GM23338 (cell line): ENCODE data around the gene IZUMO2. TPM values are rescaled to one million over a fixed set of nuclear protein-coding genes. Genes with fewer than 3 reads are reported as not detected.

Source experiments
- ATAC-seq: fragments of 200-7000 bp; cut with Tn5 transposase; 3 replicates; pipeline ENCODE4 v1.9.1; 2020
- DNase-seq: peaks from one replicate; pipeline ENCODE4 v3.0.0-alpha.2; 2015; ENCODE audit warnings: low spot score
- H2AFZ ChIP-seq: fragments of 200-600 bp; sonication (generic); 2 replicates; pipeline ENCODE4 v1.8.0; 2016; ENCODE audit warnings: antibody characterized with exemption, mild to moderate bottlenecking, moderate library complexity
- H3F3A ChIP-seq: fragments of 200-600 bp; sonication (generic); replicated peaks from 2 replicates; pipeline ENCODE4 v1.8.0; 2017; ENCODE audit warnings: antibody characterized with exemption, mixed run types, low read depth
- H3K27ac ChIP-seq: fragments of 200-600 bp; sonication (generic); 2 replicates; pipeline ENCODE4 v1.6.1; 2016; ENCODE audit warnings: low read depth
- H3K27me3 ChIP-seq: fragments of 200-600 bp; sonication (generic); 2 replicates; pipeline ENCODE4 v1.8.0; 2016; ENCODE audit warnings: mild to moderate bottlenecking, mixed run types, moderate library complexity; ENCODE audit not compliant: insufficient read depth
- H3K36me3 ChIP-seq: fragments of 200-600 bp; sonication (generic); 2 replicates; pipeline ENCODE4 v1.8.0; 2016; ENCODE audit warnings: mild to moderate bottlenecking; ENCODE audit not compliant: insufficient read depth
- H3K4me1 ChIP-seq: fragments of 200-600 bp; sonication (generic); 2 replicates; pipeline ENCODE4 v1.8.0; 2016; ENCODE audit warnings: mild to moderate bottlenecking, moderate library complexity; ENCODE audit not compliant: insufficient read depth
- H3K4me2 ChIP-seq: fragments of 200-600 bp; sonication (generic); 2 replicates; pipeline ENCODE4 v1.7.1; 2017; ENCODE audit warnings: mixed run types
- H3K4me3 ChIP-seq: fragments of 200-600 bp; sonication (generic); 2 replicates; pipeline ENCODE4 v1.6.1; 2016; ENCODE audit warnings: mixed run types
- H3K79me2 ChIP-seq: fragments of 200-600 bp; sonication (generic); replicated peaks from 2 replicates; pipeline ENCODE4 v1.8.0; 2017; ENCODE audit warnings: mild to moderate bottlenecking; ENCODE audit not compliant: insufficient read depth
- H3K9me2 ChIP-seq: fragments of 200-600 bp; sonication (generic); 2 replicates; pipeline ENCODE4 v1.8.0; 2017; ENCODE audit not compliant: insufficient read depth
- H4K20me1 ChIP-seq: fragments of 200-600 bp; sonication (generic); replicated peaks from 2 replicates; pipeline ENCODE4 v1.8.0; 2017; ENCODE audit warnings: mild to moderate bottlenecking; ENCODE audit not compliant: insufficient read depth
- H3K27ac Mint-ChIP-seq: 2 replicates; pipeline ENCODE4 v1.8.0; 2020; ENCODE audit warnings: inconsistent platforms, mild to moderate bottlenecking, moderate library complexity, mixed read lengths
- H3K27me3 Mint-ChIP-seq: 3 replicates; pipeline ENCODE4 v1.8.0; 2022; ENCODE audit warnings: low read depth, mild to moderate bottlenecking, moderate library complexity, mixed read lengths, inconsistent platforms; ENCODE audit not compliant: insufficient read depth, poor library complexity
- H3K36me3 Mint-ChIP-seq: 3 replicates; pipeline ENCODE4 v1.8.0; 2021; ENCODE audit warnings: low read depth, mild to moderate bottlenecking, inconsistent platforms, moderate library complexity, mixed read lengths
- H3K4me1 Mint-ChIP-seq: 3 replicates; pipeline ENCODE4 v1.8.0; 2020; ENCODE audit warnings: mild to moderate bottlenecking, inconsistent platforms, mixed read lengths
- H3K4me3 Mint-ChIP-seq: 3 replicates; pipeline ENCODE4 v1.8.0; 2021; ENCODE audit warnings: moderate library complexity, mild to moderate bottlenecking, inconsistent platforms, mixed read lengths
- H3K9me3 Mint-ChIP-seq: 3 replicates; pipeline ENCODE4 v1.8.0; 2020; ENCODE audit warnings: moderate library complexity, mild to moderate bottlenecking, inconsistent platforms, mixed read lengths
- CREB1 ChIP-seq: fragments of 250-450 bp; sonication (Bioruptor Pico); IDR thresholded peaks from 2 replicates; pipeline ENCODE4 v1.5.0; 2020; ENCODE audit warnings: low read depth, mild to moderate bottlenecking, moderate library complexity
- CTCF ChIP-seq, 2 experiments: fragments of 200-600 bp in 1 of 2; sonication (generic) in 1 of 2; conservative IDR thresholded peaks; 2 replicates each; pipeline versions ENCODE4 v1.5.1 to v1.6.1; 2016 to 2017; ENCODE audit warnings: antibody characterized with exemption in 2 of 2, low read depth in 2 of 2, mild to moderate bottlenecking in 2 of 2, moderate library complexity in 1 of 2
- EZH2 ChIP-seq: fragments of 200-600 bp; sonication (generic); IDR thresholded peaks from one replicate; pipeline ENCODE4 v1.8.0; 2017; ENCODE audit warnings: antibody characterized with exemption, mild to moderate bottlenecking, low read depth; ENCODE audit not compliant: unreplicated experiment
- EZH2phosphoT487 ChIP-seq: fragments of 200-600 bp; sonication (generic); IDR thresholded peaks from one replicate; pipeline ENCODE4 v1.8.1; 2018; ENCODE audit warnings: antibody characterized with exemption; ENCODE audit not compliant: unreplicated experiment
- JUNB ChIP-seq: IDR thresholded peaks from one replicate; pipeline ENCODE4 v1.6.1; 2016; ENCODE audit warnings: antibody characterized with exemption; ENCODE audit not compliant: unreplicated experiment
- NANOG ChIP-seq: IDR thresholded peaks from 2 replicates; pipeline ENCODE4 v1.6.1; 2016; ENCODE audit warnings: antibody characterized with exemption, borderline replicate concordance
- POLR2AphosphoS5 ChIP-seq: IDR thresholded peaks from 2 replicates; pipeline ENCODE4 v1.6.1; 2016; ENCODE audit warnings: antibody characterized with exemption, low read depth
- STAT1 ChIP-seq: IDR thresholded peaks from one replicate; pipeline ENCODE4 v1.6.1; 2016; ENCODE audit warnings: antibody characterized with exemption; ENCODE audit not compliant: unreplicated experiment
- ZNF114 ChIP-seq: fragments of 250-450 bp; sonication (Bioruptor Pico); IDR thresholded peaks from 2 replicates; pipeline ENCODE4 v1.5.0; 2020; ENCODE audit warnings: mild to moderate bottlenecking, moderate library complexity
- ZNF331 ChIP-seq: fragments of 250-450 bp; sonication (Bioruptor Pico); IDR thresholded peaks from 2 replicates; pipeline ENCODE4 v1.5.0; 2020; ENCODE audit warnings: low read depth, mild to moderate bottlenecking, moderate library complexity
- ZNF462 ChIP-seq: fragments of 250-450 bp; sonication (Bioruptor Pico); IDR thresholded peaks from 2 replicates; pipeline ENCODE4 v1.5.0; 2020; ENCODE audit warnings: mild to moderate bottlenecking, moderate library complexity
- polyA plus RNA-seq: library from polyadenylated mRNA; unstranded; fragments of >200 nt; fragmentation: Nextera tagmentation; extraction: Ambion mirVana; gene quantifications from 2 replicates; pipeline ENCODE4 v1.2.1, GENCODE V29; 2016
- total RNA-seq: library from RNA; depleted of rRNA; stranded (reverse); fragments of >200 nt; shearing (Covaris generic); gene quantifications from 2 replicates; pipeline ENCODE4 v1.2.3, GENCODE V29; 2014
- TF ChIP-seq, protein P1 (sequence below): IDR thresholded peaks from one replicate; pipeline ENCODE4 v1.6.1; 2018; ENCODE audit warnings: antibody characterized with exemption; ENCODE audit not compliant: unreplicated experiment
- TF ChIP-seq, protein P2 (sequence below): IDR thresholded peaks from 2 replicates; pipeline ENCODE4 v1.6.1; 2016; ENCODE audit warnings: antibody characterized with exemption

IZUMO2 gene
- total and polyA plus RNA-seq, 2 experiments from 2014 or later, result 3.1 to 5.0 TPM

GRCh38 chr19:50204081-50204428, 41.0 kb upstream of the IZUMO2 start:
- Histone ChIP-seq H3K4me3 (peak overlapping the region; percentile 84), H4K20me1 (0 out of 2 replicates have a peak, but pooled peaks cover 9% of the 10 kb centered on the region), H2AFZ (no peak overlapping the region), H3K27me3 (peaks cover 15% of the 10 kb centered on the region), H3K4me2 (peak overlapping the region; percentile 97), H3K9me2 (no peaks in the 10 kb centered on the region), H3F3A (peaks cover 11% of the 10 kb centered on the region; the same call in 1 of the 2 replicates), H3K36me3 (no peaks in the 10 kb centered on the region), H3K27ac (no peak overlapping the region), H3K4me1 (peaks cover 4% of the 10 kb centered on the region; the same call in 1 of the 2 replicates), H3K79me2 (no peaks in the 10 kb centered on the region)
- ATAC-seq (no peak), DNase-seq (no peak)
- H3K9me3 Mint-ChIP-seq, result peaks cover 86% of the 10 kb centered on the region
- peaks cover 4% of the 10 kb centered on the region for H3K27me3 Mint-ChIP-seq
- peaks cover 41% of the 10 kb centered on the region for H3K36me3 Mint-ChIP-seq
- no peaks in the 10 kb centered on the region for H3K4me1 Mint-ChIP-seq
- TF ChIP-seq ZNF462 (no peak), CTCF (conservative IDR thresholded peaks at IDR 0.05; ENCODE audit: low read depth in 2 of 2) (no peak), POLR2AphosphoS5 (no peak), CREB1 (CRISPR knock-in tag) (no peak), JUNB (no peak), EZH2 (no peak), EZH2phosphoT487 (no peak), STAT1 (no peak), ZNF331 (CRISPR knock-in tag) (no peak), ZNF114 (CRISPR knock-in tag) (no peak), NANOG (no peak)
- TF ChIP-seq, protein P1, sequence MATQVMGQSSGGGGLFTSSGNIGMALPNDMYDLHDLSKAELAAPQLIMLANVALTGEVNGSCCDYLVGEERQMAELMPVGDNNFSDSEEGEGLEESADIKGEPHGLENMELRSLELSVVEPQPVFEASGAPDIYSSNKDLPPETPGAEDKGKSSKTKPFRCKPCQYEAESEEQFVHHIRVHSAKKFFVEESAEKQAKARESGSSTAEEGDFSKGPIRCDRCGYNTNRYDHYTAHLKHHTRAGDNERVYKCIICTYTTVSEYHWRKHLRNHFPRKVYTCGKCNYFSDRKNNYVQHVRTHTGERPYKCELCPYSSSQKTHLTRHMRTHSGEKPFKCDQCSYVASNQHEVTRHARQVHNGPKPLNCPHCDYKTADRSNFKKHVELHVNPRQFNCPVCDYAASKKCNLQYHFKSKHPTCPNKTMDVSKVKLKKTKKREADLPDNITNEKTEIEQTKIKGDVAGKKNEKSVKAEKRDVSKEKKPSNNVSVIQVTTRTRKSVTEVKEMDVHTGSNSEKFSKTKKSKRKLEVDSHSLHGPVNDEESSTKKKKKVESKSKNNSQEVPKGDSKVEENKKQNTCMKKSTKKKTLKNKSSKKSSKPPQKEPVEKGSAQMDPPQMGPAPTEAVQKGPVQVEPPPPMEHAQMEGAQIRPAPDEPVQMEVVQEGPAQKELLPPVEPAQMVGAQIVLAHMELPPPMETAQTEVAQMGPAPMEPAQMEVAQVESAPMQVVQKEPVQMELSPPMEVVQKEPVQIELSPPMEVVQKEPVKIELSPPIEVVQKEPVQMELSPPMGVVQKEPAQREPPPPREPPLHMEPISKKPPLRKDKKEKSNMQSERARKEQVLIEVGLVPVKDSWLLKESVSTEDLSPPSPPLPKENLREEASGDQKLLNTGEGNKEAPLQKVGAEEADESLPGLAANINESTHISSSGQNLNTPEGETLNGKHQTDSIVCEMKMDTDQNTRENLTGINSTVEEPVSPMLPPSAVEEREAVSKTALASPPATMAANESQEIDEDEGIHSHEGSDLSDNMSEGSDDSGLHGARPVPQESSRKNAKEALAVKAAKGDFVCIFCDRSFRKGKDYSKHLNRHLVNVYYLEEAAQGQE, result no peak
- TF ChIP-seq, protein P2, sequence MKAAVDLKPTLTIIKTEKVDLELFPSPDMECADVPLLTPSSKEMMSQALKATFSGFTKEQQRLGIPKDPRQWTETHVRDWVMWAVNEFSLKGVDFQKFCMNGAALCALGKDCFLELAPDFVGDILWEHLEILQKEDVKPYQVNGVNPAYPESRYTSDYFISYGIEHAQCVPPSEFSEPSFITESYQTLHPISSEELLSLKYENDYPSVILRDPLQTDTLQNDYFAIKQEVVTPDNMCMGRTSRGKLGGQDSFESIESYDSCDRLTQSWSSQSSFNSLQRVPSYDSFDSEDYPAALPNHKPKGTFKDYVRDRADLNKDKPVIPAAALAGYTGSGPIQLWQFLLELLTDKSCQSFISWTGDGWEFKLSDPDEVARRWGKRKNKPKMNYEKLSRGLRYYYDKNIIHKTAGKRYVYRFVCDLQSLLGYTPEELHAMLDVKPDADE, result no peak
- no peak overlapping the region for H3K4me3 Mint-ChIP-seq
- no peak overlapping the region for H3K27ac Mint-ChIP-seq
